ENCODE data around the gene NTN5.

The NTN5 gene

GRCh38 chr19:48670699-48671445 is 1.9 kb downstream of the NTN5 start:
- H3K9ac ChIP-seq (ENCODE audit: low read length): no peak overlapping the region

GRCh38 chr19:48669903-48670668 is 2.7 kb downstream of the NTN5 start:
- Histone ChIP-seq H2AFZ (ENCODE audit: low read length) (no peak overlapping the region), H3K27me3 (ENCODE audit: insufficient read depth, low read length) (0 out of 2 replicates have a peak, but pooled peaks cover 5% of the 10 kb centered on the region), H4K20me1 (ENCODE audit: insufficient read depth, low read length) (no peaks in the 10 kb centered on the region), H3K4me2 (ENCODE audit: low read length) (no peak overlapping the region), H3K9me3 (ENCODE audit: low read length) (no peaks in the 10 kb centered on the region), H3K4me1 (ENCODE audit: insufficient read depth, low read length, severe bottlenecking) (peaks cover under 1% of the 10 kb centered on the region), H3F3A (ENCODE audit: insufficient read depth, low read length) (no peaks in the 10 kb centered on the region), H3K4me3 (ENCODE audit: low read depth, low read length, poor library complexity, severe bottlenecking) (no peak overlapping the region), H3K9me2 (ENCODE audit: low read depth, low read length) (no peaks in the 10 kb centered on the region), H3K27ac (ENCODE audit: low read depth, low read length, poor library complexity, severe bottlenecking) (no peak overlapping the region), H3K9ac (ENCODE audit: low read length) (no peak overlapping the region), H3K36me3 (ENCODE audit: insufficient read depth, low read length) (no peaks in the 10 kb centered on the region), H3K79me2 (ENCODE audit: insufficient read depth, low read length) (no peaks in the 10 kb centered on the region)
- TF ChIP-seq CTCF (IDR thresholded peaks at IDR 0.05; ENCODE audit: low read length) (no peak), EZH2 (IDR thresholded peaks at IDR 0.05; ENCODE audit: borderline replicate concordance, low read length) (no peak)

More at GRCh38 chr19:48670699-48671445, 1.9 kb downstream of the NTN5 start:
- Histone ChIP-seq H3K4me3 (ENCODE audit: low read depth, low read length, poor library complexity, severe bottlenecking) (no peak overlapping the region), H3K27me3 (ENCODE audit: insufficient read depth, low read length) (0 out of 2 replicates have a peak, but pooled peaks cover 5% of the 10 kb centered on the region), H3K79me2 (ENCODE audit: insufficient read depth, low read length) (no peaks in the 10 kb centered on the region), H3F3A (ENCODE audit: insufficient read depth, low read length) (no peaks in the 10 kb centered on the region), H3K27ac (ENCODE audit: low read depth, low read length, poor library complexity, severe bottlenecking) (no peak overlapping the region), H3K9me2 (ENCODE audit: low read depth, low read length) (no peaks in the 10 kb centered on the region), H3K36me3 (ENCODE audit: insufficient read depth, low read length) (no peaks in the 10 kb centered on the region), H3K9me3 (ENCODE audit: low read length) (no peaks in the 10 kb centered on the region), H2AFZ (ENCODE audit: low read length) (no peak overlapping the region), H3K4me1 (ENCODE audit: insufficient read depth, low read length, severe bottlenecking) (peaks cover 6% of the 10 kb centered on the region), H3K4me2 (ENCODE audit: low read length) (no peak overlapping the region), H4K20me1 (ENCODE audit: insufficient read depth, low read length) (no peaks in the 10 kb centered on the region)
- no peak for TF ChIP-seq CTCF (IDR thresholded peaks at IDR 0.05; ENCODE audit: low read length)
- TF ChIP-seq EZH2 (IDR thresholded peaks at IDR 0.05; ENCODE audit: borderline replicate concordance, low read length): no peak

- no peaks in the 10 kb centered on the region for H3K36me3 ChIP-seq (ENCODE audit: insufficient read depth, low read length)
- no peaks in the 10 kb centered on the region for H3K9me3 ChIP-seq (ENCODE audit: low read length)
- no peaks in the 10 kb centered on the region for H4K20me1 ChIP-seq (ENCODE audit: insufficient read depth, low read length)
- H3K27me3 ChIP-seq (ENCODE audit: insufficient read depth, low read length): no peaks in the 10 kb centered on the region
- no peak overlapping the region for H3K4me3 ChIP-seq (ENCODE audit: low read depth, low read length, poor library complexity, severe bottlenecking)
- H3K9ac ChIP-seq (ENCODE audit: low read length): no peak overlapping the region
- no peak overlapping the region for H3K4me2 ChIP-seq (ENCODE audit: low read length)
- H3K27ac ChIP-seq (ENCODE audit: low read depth, low read length, poor library complexity, severe bottlenecking): no peak overlapping the region
- H2AFZ ChIP-seq (ENCODE audit: low read length): no peak overlapping the region
- H3K9me2 ChIP-seq (ENCODE audit: low read depth, low read length): no peaks in the 10 kb centered on the region
- no peak for TF ChIP-seq CTCF (IDR thresholded peaks at IDR 0.05; ENCODE audit: low read length)
- TF ChIP-seq EZH2 (IDR thresholded peaks at IDR 0.05; ENCODE audit: borderline replicate concordance, low read length): no peak
- no peaks in the 10 kb centered on the region for H3K4me1 ChIP-seq (ENCODE audit: insufficient read depth, low read length, severe bottlenecking)
- no peaks in the 10 kb centered on the region for H3F3A ChIP-seq (ENCODE audit: insufficient read depth, low read length)
- no peaks in the 10 kb centered on the region for H3K79me2 ChIP-seq (ENCODE audit: insufficient read depth, low read length)
These were observed 4.1 kb downstream of the NTN5 start for GRCh38 chr19:48668761-48669160.
